ENCODE measurements around the gene METTL14. TPM values are rescaled to one million over a fixed set of nuclear protein-coding genes. Genes with fewer than 3 reads are reported as not detected.

METTL14 gene
- total RNA-seq, 1 experiment from 2014 or later = 53.8 TPM

GRCh38 chr4:118757761-118758251 lies 72.6 kb downstream of the METTL14 start:
- Histone ChIP-seq H3K36me3 (ENCODE audit: control insufficient read depth in 1 of 2, insufficient read depth in 2 of 2, low read length in 2 of 2) (no peaks in the 10 kb centered on the region), H2AFZ (ENCODE audit: low read depth, low read length, poor library complexity, severe bottlenecking) (no peak overlapping the region), H3K27me3 (ENCODE audit: insufficient read depth, low read length) (no peaks in the 10 kb centered on the region), H3K9me3 (ENCODE audit: control insufficient read depth in 1 of 2, insufficient read depth in 1 of 2, low read depth in 1 of 2, low read length in 2 of 2) (no peaks in the 10 kb centered on the region), H3K4me1 (ENCODE audit: control insufficient read depth in 1 of 2, insufficient read depth in 2 of 2, low read length in 2 of 2) (no peaks in the 10 kb centered on the region), H3K27ac (ENCODE audit: low read depth, low read length) (no peak overlapping the region), H4K20me1 (ENCODE audit: insufficient read depth) (no peaks in the 10 kb centered on the region), H3K4me2 (ENCODE audit: low read length) (no peak overlapping the region), H3K4me3 (replicated peaks in 1 of 2; ENCODE audit: low read depth in 1 of 2, low read length in 2 of 2) (no peak overlapping the region), H3K9me2 (ENCODE audit: insufficient read depth) (no peaks in the 10 kb centered on the region), H3K9ac (ENCODE audit: low read length) (no peak overlapping the region), H3K79me2 (ENCODE audit: insufficient read depth, low read length) (no peaks in the 10 kb centered on the region)
- ChIA-PET RAD21 (ENCODE audit: low non-redundant PET in 1 of 2, low total read pairs in 2 of 2, uncharacterized antibody in 2 of 2, unreplicated experiment in 2 of 2) (no interaction called here), POLR2A (no interaction called here), CTCF (no interaction called here)
- intact Hi-C loops (cut with micrococcal nuclease) = no loop called here
- DNase-seq (ENCODE audit: low read depth, low spot score) (no peak), ATAC-seq (no peak)
- TF ChIP-seq, protein P1, sequence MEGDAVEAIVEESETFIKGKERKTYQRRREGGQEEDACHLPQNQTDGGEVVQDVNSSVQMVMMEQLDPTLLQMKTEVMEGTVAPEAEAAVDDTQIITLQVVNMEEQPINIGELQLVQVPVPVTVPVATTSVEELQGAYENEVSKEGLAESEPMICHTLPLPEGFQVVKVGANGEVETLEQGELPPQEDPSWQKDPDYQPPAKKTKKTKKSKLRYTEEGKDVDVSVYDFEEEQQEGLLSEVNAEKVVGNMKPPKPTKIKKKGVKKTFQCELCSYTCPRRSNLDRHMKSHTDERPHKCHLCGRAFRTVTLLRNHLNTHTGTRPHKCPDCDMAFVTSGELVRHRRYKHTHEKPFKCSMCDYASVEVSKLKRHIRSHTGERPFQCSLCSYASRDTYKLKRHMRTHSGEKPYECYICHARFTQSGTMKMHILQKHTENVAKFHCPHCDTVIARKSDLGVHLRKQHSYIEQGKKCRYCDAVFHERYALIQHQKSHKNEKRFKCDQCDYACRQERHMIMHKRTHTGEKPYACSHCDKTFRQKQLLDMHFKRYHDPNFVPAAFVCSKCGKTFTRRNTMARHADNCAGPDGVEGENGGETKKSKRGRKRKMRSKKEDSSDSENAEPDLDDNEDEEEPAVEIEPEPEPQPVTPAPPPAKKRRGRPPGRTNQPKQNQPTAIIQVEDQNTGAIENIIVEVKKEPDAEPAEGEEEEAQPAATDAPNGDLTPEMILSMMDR (IDR thresholded peaks at IDR 0.05 in 2 of 3, conservative IDR thresholded peaks at IDR 0.05 in 1 of 3; ENCODE audit: borderline replicate concordance in 1 of 3, insufficient read depth in 1 of 3, low read depth in 2 of 3, low read length in 2 of 3) = no peak
- TF ChIP-seq SIN3A (IDR thresholded peaks at IDR 0.05; ENCODE audit: low read depth) (no peak), SRF (IDR thresholded peaks at IDR 0.05; ENCODE audit: low read depth) (no peak), SP1 (IDR thresholded peaks at IDR 0.05; ENCODE audit: low read depth) (no peak), ELF1 (IDR thresholded peaks at IDR 0.05; ENCODE audit: borderline replicate concordance, low read depth) (no peak), JUND (IDR thresholded peaks at IDR 0.05) (no peak), EZH2 (IDR thresholded peaks at IDR 0.05) (no peak), EGR1 (IDR thresholded peaks at IDR 0.05; ENCODE audit: low read depth) (no peak), CEBPB (IDR thresholded peaks at IDR 0.05; ENCODE audit: low read depth) (no peak), CBX3 (IDR thresholded peaks at IDR 0.05; ENCODE audit: low read depth) (no peak), ZFX (IDR thresholded peaks at IDR 0.05) (no peak), FOSL1 (IDR thresholded peaks at IDR 0.05; ENCODE audit: low read depth) (no peak), YY1 (IDR thresholded peaks at IDR 0.05; ENCODE audit: extremely low read depth, insufficient replicate concordance, low read depth, low read length) (no peak), POLR2AphosphoS5 (IDR thresholded peaks at IDR 0.05; ENCODE audit: low read depth, low read length) (no peak)
- TF ChIP-seq, protein P2, sequence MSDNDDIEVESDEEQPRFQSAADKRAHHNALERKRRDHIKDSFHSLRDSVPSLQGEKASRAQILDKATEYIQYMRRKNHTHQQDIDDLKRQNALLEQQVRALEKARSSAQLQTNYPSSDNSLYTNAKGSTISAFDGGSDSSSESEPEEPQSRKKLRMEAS (IDR thresholded peaks at IDR 0.05) = no peak
- TF ChIP-seq, protein P3, sequence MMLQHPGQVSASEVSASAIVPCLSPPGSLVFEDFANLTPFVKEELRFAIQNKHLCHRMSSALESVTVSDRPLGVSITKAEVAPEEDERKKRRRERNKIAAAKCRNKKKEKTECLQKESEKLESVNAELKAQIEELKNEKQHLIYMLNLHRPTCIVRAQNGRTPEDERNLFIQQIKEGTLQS (IDR thresholded peaks at IDR 0.05) = no peak
- BruUV-seq (replicated peaks) = no TSS peak

Measured in HCT116 (cell line).